GM10266 (cell line): Measurements from ENCODE around the gene WDFY3.

ENCODE experiments used
- DNase-seq: peaks from one replicate; pipeline ENCODE4 v3.0.0; 2012; ENCODE audit errors: extremely low spot score
- CTCF ChIP-seq: IDR thresholded peaks from 2 replicates; pipeline ENCODE4 v1.5.1; 2012; ENCODE audit warnings: mild to moderate bottlenecking, low read depth; ENCODE audit not compliant: control insufficient read depth, insufficient read depth; ENCODE audit errors: missing control alignments

Gene WDFY3

GRCh38 chr4:84680956-84681355 is 285.5 kb downstream of the WDFY3 start:
- DNase-seq: no peak

GRCh38 chr4:84678976-84679744 is 287.3 kb downstream of the WDFY3 start:
- DNase-seq: no peak
- TF ChIP-seq CTCF: no peak

More at GRCh38 chr4:84680956-84681355, 285.5 kb downstream of the WDFY3 start:
- TF ChIP-seq CTCF: no peak

DNA sequence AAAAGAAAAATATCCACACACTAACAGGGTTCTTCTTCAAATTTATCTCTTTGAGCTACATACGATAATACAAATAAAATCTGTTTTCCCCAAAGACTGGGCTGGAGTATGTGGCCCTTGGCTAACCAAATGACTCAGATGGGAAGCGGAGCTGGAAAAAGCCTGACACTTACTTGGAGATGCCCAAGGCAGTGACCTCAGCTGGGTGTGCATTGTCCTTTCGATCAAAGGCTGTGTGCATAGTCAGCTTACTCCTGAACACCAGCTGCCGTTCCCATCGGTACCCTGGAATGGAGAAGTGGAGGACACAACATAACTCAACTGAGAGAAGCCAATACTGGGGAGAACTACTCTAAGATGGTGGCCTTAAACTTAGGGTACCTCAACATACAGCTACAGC is 288.5 kb downstream of the WDFY3 start:
- TF ChIP-seq CTCF: no peak
- no peak for DNase-seq

DNA sequence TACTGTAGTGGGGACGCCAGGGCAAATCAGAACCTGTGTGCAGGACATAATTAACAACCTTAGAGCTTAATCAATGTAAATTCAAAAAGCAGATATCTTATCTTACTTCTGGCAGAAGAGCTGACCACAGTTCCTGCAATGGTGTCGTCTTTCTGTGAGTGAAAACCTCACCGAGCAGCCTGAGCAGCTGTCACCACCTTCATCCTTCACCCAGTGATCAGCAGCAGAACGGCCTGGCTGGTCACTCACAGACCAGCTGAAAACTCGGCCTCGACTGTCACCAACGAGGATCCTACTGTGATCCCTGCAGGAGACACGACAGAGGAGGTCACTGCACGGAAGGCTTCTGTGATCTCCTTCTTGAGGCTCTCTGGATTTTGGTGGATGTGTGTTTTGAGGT is 289.4 kb downstream of the WDFY3 start:
- TF ChIP-seq CTCF: no peak
- no peak for DNase-seq

DNA sequence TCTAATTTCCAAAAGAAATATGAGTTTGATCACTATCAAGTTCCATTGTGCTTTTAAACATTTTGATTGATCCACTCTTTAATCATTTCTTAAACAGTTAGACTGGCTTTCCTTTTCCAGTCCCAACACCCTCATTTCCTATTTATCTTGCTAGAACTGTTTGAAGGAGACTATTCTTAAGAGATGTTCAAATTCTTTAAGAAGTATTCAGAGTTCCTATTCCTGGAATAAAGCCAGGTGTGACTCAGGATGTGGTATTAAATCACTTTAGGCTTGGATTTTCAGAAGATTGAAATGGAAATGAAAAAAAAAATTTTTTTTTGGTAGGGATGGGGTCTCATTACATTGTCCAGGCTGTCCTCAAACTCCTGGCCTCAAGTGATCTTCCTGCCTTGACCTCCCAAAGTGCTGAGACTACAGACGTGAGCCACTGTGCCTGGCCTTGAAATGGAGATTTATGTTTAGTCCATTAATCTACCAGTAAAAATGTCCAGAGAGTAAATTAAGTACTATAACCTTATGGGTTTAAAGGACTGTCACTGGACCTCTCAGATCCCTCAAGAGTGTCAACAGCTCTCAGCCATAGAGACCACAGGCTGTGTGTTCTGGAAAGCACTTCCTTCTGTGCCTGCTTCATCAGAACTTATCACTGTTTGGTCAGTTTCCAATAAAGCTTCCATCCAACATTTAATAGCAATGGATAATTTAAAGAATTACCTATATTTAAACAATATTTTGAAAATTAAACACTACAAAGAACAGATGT is 292.8 kb downstream of the WDFY3 start:
- no peak for DNase-seq
- no peak for TF ChIP-seq CTCF

DNA sequence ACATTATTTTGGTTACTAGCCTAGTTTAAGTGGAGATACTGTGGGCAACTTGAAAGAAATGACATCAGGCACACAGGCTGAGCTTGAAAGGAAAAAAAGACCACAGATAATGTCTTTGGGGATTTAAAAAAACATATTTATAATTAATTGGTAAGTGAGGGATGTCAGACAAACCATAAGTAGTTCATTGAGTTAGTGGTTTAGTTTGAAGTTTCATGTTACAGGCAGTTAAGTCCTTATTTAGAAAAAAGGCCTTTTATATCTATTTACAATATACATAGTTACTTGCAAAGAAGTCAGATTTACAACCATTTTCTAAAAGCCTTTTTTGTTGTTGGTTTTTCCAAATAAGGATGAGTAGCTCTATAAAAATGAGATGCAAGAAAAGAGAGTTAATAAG is 294.3 kb downstream of the WDFY3 start:
- TF ChIP-seq CTCF: no peak
- no peak for DNase-seq

DNA sequence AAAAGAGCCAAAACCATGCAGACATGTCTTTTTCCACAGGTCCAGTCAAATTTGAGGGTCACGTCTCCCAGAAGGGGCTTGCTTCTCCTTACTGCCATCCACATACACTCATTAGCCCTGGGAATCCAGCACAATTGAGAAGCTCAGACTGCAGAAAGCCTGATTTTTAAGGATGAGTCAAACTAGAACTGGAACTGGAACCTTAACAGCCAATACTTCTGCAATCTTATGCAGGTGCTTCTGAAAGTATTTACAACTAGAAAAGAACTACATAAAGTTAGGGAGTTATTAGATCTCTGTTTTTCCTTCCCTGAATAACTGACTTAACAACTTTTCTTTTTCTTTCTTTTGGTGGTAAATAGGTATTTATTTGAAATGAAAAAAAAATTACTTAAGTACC is 297.3 kb downstream of the WDFY3 start:
- TF ChIP-seq CTCF: no peak
- DNase-seq: no peak
